ENCODE data around the gene EPS15. TPM values are rescaled to one million over a fixed set of nuclear protein-coding genes. Genes with fewer than 3 reads are reported as not detected.

The EPS15 gene
- total and polyA plus RNA-seq, 7 donors, result 16.4 to 131 (median 72.4) TPM

DNA sequence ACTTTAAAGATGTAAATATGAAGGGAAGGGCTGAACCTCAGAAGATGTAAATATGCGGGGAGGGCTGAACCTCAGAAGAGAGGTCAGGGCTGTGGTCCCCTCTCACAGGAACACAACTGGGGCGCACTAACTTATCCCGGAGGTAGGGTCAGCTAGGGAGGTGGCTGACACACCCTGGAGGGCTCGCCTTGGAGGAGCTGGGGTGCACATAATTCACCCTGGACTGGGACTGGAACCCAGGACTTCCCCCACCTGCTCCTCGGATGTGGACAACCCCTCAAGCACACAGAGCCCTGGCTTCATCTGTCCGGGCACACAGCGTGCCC is 174.8 kb downstream of the EPS15 start:
- H3K27me3 ChIP-seq, result peaks cover 15 to 52% (median 30%) of the 10 kb centered on the region in 3 donors
- WGBS, 2 donors, result 43 to 67% methylated on average over 7 of the region's 7 CpGs

DNA sequence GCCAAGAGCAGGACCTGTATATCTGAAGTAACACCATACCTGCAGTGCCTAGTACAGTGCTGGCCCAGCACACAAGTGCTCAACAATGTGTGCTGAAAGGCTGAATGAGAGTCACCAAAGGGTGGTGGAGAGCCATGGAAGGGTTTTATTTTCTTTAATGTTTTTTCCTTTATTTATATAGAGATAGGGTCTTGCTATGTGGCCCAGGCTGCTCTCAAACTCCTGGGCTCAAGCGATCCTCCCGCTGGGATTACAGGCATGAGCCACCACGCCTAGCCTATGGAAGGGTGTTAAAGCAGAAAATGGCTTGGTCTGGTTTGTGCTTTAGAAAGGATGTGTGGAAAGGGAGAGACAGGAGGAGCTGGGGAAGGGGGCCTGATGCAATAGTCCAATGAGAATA is 175.4 kb downstream of the EPS15 start:
- WGBS, 2 donors, result 93 to 95% methylated on average over 3 of the region's 3 CpGs
- no peaks in the 10 kb centered on the region for H3K9me3 ChIP-seq
- no peaks in the 10 kb centered on the region for H3K36me3 ChIP-seq
- H3K27ac ChIP-seq, result no peak overlapping the region
- H3K27me3 ChIP-seq, result peaks cover 15 to 52% (median 30%) of the 10 kb centered on the region in 3 donors
- H3K4me3 ChIP-seq, result no peak overlapping the region
- H3K4me1 ChIP-seq, result peaks cover 0 to 10% (median 6%) of the 10 kb centered on the region in 4 donors
- intact Hi-C loops (cut with DNase I), result no loop called here
- no peak for DNase-seq
- TF ChIP-seq, protein P1, sequence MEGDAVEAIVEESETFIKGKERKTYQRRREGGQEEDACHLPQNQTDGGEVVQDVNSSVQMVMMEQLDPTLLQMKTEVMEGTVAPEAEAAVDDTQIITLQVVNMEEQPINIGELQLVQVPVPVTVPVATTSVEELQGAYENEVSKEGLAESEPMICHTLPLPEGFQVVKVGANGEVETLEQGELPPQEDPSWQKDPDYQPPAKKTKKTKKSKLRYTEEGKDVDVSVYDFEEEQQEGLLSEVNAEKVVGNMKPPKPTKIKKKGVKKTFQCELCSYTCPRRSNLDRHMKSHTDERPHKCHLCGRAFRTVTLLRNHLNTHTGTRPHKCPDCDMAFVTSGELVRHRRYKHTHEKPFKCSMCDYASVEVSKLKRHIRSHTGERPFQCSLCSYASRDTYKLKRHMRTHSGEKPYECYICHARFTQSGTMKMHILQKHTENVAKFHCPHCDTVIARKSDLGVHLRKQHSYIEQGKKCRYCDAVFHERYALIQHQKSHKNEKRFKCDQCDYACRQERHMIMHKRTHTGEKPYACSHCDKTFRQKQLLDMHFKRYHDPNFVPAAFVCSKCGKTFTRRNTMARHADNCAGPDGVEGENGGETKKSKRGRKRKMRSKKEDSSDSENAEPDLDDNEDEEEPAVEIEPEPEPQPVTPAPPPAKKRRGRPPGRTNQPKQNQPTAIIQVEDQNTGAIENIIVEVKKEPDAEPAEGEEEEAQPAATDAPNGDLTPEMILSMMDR (IDR thresholded peaks at IDR 0.05), result no peak
- TF ChIP-seq EP300 (IDR thresholded peaks at IDR 0.05) (no peak), POLR2A (IDR thresholded peaks at IDR 0.05) (no peak), POLR2AphosphoS5 (IDR thresholded peaks at IDR 0.05) (no peak)

More for the DNA sequence above, 174.8 kb downstream of the EPS15 start:
- no peak for DNase-seq
- Histone ChIP-seq H3K27ac (no peak overlapping the region), H3K4me1 (peaks cover 0 to 10% (median 6%) of the 10 kb centered on the region in 4 donors), H3K36me3 (no peaks in the 10 kb centered on the region), H3K9me3 (no peaks in the 10 kb centered on the region), H3K4me3 (no peak overlapping the region)
- TF ChIP-seq POLR2AphosphoS5 (IDR thresholded peaks at IDR 0.05) (no peak), EP300 (IDR thresholded peaks at IDR 0.05) (no peak), POLR2A (IDR thresholded peaks at IDR 0.05) (no peak)
- TF ChIP-seq, protein P1 (IDR thresholded peaks at IDR 0.05), result no peak
- intact Hi-C loops (cut with DNase I), result no loop called here

DNA sequence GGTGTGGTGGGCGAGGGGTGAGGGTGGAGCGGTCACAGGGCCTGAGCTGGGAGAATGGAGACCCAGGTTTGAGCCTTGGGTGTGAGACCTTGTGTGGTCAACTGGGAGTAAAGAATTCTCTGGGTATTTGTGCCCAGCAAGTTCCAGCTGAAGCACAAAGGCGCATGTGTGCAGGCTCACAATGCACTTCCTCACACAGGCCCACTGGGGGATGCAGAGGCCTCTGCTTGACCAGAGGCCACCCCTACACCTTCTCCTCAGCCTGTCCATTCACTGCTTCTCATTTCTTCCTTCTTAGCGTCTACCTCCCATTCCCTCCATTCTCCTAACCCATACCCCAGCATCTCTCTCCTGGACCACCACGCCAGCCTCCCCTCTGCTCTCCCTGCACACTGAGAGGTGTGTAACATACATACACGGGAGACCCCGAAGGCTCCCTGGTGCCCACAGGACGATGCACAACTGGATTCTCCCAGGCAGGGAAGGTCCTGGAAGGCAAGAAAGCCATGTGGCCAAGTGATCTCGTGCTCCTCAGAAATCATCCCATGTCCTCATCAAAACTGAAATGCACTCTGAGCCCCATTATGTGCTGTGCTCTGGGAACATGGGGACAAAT is 176.4 kb downstream of the EPS15 start:
- intact Hi-C loops (cut with DNase I), result no loop called here
- Histone ChIP-seq H3K27me3 (peaks cover 15 to 52% (median 30%) of the 10 kb centered on the region in 3 donors), H3K36me3 (no peaks in the 10 kb centered on the region), H3K27ac (no peak overlapping the region), H3K9me3 (no peaks in the 10 kb centered on the region), H3K4me3 (no peak overlapping the region), H3K4me1 (peaks cover 0 to 10% (median 6%) of the 10 kb centered on the region in 4 donors)
- no peak for DNase-seq
- TF ChIP-seq, protein P1 (IDR thresholded peaks at IDR 0.05), result no peak
- no peak for TF ChIP-seq POLR2AphosphoS5 (IDR thresholded peaks at IDR 0.05)
- TF ChIP-seq POLR2A (IDR thresholded peaks at IDR 0.05), result no peak
- no peak for TF ChIP-seq EP300 (IDR thresholded peaks at IDR 0.05)
- 93 to 96% methylated on average over 9 of the region's 9 CpGs for WGBS, 2 donors

DNA sequence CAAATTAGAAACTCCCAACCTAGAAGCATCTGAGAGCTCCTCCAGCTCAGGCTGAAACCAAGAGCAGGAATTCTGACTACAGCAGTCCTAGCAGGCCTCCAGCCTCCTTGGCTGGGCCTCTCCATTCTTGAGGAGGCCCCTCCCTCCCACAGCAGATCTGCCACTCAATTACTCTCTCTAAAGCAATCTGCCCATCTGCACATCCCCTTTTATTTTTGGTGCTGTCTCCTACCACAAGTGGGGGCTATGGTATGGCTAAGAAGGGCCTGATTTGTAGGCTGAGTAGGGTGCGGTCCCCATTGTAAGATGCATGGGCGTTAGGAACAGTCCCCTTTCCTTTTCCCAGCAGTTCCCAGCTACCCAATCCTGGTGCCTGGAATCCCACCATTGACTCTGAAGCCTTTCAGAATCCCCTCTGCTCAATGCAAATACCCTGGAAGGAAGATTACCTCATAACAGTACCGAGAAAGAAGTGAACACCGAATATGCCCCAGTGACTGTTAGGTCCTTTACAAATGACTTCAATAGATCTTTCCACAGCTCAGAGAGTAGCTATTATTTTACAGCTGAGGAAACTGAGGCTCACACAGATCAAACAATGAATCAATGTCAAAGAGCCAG is 177.1 kb downstream of the EPS15 start:
- DNase-seq, result no peak
- no peak for TF ChIP-seq POLR2A (IDR thresholded peaks at IDR 0.05)
- no peak for TF ChIP-seq EP300 (IDR thresholded peaks at IDR 0.05)
- TF ChIP-seq POLR2AphosphoS5 (IDR thresholded peaks at IDR 0.05), result no peak
- TF ChIP-seq, protein P1 (IDR thresholded peaks at IDR 0.05), result no peak
- peaks cover 0 to 10% (median 6%) of the 10 kb centered on the region in 4 donors for H3K4me1 ChIP-seq
- no peaks in the 10 kb centered on the region for H3K9me3 ChIP-seq
- H3K27ac ChIP-seq, result no peak overlapping the region
- peaks cover 15 to 52% (median 30%) of the 10 kb centered on the region in 3 donors for H3K27me3 ChIP-seq
- WGBS, 2 donors, result 90 to 92% methylated on average over 4 of the region's 4 CpGs
- no peak overlapping the region for H3K4me3 ChIP-seq
- no peaks in the 10 kb centered on the region for H3K36me3 ChIP-seq
- intact Hi-C loops (cut with DNase I), result no loop called here
